Gastrocnemius medialis (tissue), 4 donors: ENCODE results near the gene BCAN. TPM values are rescaled to one million over a fixed set of nuclear protein-coding genes. Genes with fewer than 3 reads are reported as not detected.

Experiments used
- ATAC-seq, 2 donors: fragments of 150-250 bp; one replicate each; pipeline ENCODE4 v1.9.1; 2016
- DNase-seq, 2 donors: peaks; one replicate each; pipeline ENCODE4 v3.0.0-alpha.2; 2019
- H3K27ac ChIP-seq, 4 donors: fragments of 200-600 bp; sonication (generic); 1 replicate in 1 of 4; 2 replicates in 3 of 4; pipeline ENCODE4 v1.5.1; 2016 to 2018; ENCODE audit warnings: mild to moderate bottlenecking in 2 of 4, moderate library complexity in 1 of 4
- H3K27me3 ChIP-seq, 3 donors: fragments of 200-600 bp; sonication (generic) in 2 of 3; 1 replicate in 1 of 3; 2 replicates in 2 of 3; pipeline versions ENCODE4 v1.5.1 to v1.6.0; 2016 to 2019; ENCODE audit warnings: mild to moderate bottlenecking in 1 of 3, moderate library complexity in 1 of 3
- H3K36me3 ChIP-seq, 2 donors: fragments of 200-600 bp; sonication (generic) in 1 of 2; one replicate each; pipeline ENCODE4 v1.5.1; 2017 to 2018
- H3K4me1 ChIP-seq, 2 donors: fragments of 200-600 bp; sonication (generic) in 1 of 2; one replicate each; pipeline ENCODE4 v1.5.1; 2016 to 2017; ENCODE audit warnings: mild to moderate bottlenecking in 2 of 2
- H3K4me3 ChIP-seq, 4 donors: fragments of 200-600 bp; sonication (generic) in 3 of 4; 1 replicate in 1 of 4; 2 replicates in 3 of 4; pipeline ENCODE4 v1.5.1; 2016 to 2019; ENCODE audit warnings: mild to moderate bottlenecking in 2 of 4
- H3K9me3 ChIP-seq, 3 donors: fragments of 200-600 bp; sonication (generic) in 2 of 3; 1 replicate in 1 of 3; 2 replicates in 2 of 3; pipeline ENCODE4 v1.5.1; 2016 to 2019
- CTCF ChIP-seq, 5 experiments: fragments of 450-650 bp in 3 of 5; fragments of 200-600 bp in 2 of 5; sonication (generic) in 2 of 5; IDR thresholded peaks in 4 of 5; conservative IDR thresholded peaks in 1 of 5; 1 replicate in 4 of 5; 2 replicates in 1 of 5; pipeline ENCODE4 v1.5.1; 2016 to 2019; ENCODE audit warnings: antibody characterized with exemption in 5 of 5, mild to moderate bottlenecking in 3 of 5, moderate library complexity in 3 of 5
- POLR2A ChIP-seq, 2 donors: fragments of 450-650 bp; IDR thresholded peaks; one replicate each; pipeline ENCODE4 v1.6.1; 2017; ENCODE audit warnings: antibody characterized with exemption in 2 of 2, mild to moderate bottlenecking in 2 of 2, moderate library complexity in 2 of 2
- in situ Hi-C, 4 donors: fragments of 200-750 bp; cut with MboI; loops; one replicate each; pipeline versions ENCODE4 v1.15.0 to v1.8.0; 2017; ENCODE audit warnings: low sequenced_read_pairs in 4 of 4
- intact Hi-C: fragments of 100-400 bp; cut with DNase I; formaldehyde crosslinking; loops from one replicate; pipeline ENCODE4 v1.15.1; 2023; ENCODE audit warnings: low total_unique reads
- total RNA-seq, 4 donors: library from RNA; depleted of rRNA; stranded (reverse); fragments of >200 nt; gene quantifications; one replicate each; pipeline versions ENCODE4 v1.1.0 to v1.2.3, GENCODE V29; 2016

Gene BCAN
- total RNA-seq, 4 donors from 2014 or later, result 0.26 to 0.29 TPM; not detected in 2

- H3K4me3 ChIP-seq, result peak overlapping the region in 3 of 4 donors; percentile 31 to 36 (median 32)
- H3K9me3 ChIP-seq, result no peaks in the 10 kb centered on the region
- no peaks in the 10 kb centered on the region for H3K36me3 ChIP-seq
- ATAC-seq, result no peak
- H3K27me3 ChIP-seq, result peaks cover 0 to 2% (median 0%) of the 10 kb centered on the region in 3 donors
- TF ChIP-seq POLR2A (IDR thresholded peaks at IDR 0.05) (no peak), CTCF (IDR thresholded peaks at IDR 0.05 in 4 of 5, conservative IDR thresholded peaks at IDR 0.05 in 1 of 5) (no peak)
- in situ Hi-C loops, result loop anchor here in 2 of 4 donors (5.0 to 25.0 kb wide), 3 partner anchors 37 to 197 kb away; partner anchors contain the start of genes INSRR (in 1 of the 2), ISG20L2 (in 1 of the 2), METTL25B (in 1 of the 2) and NTRK1 (in 1 of the 2)
- no peak for DNase-seq
- intact Hi-C loops, result loop anchor here (1.0 kb wide), 2 partner anchors 15 to 35 kb away; partner anchors contain the start of gene CRABP2
- peak overlapping the region in 2 of 4 donors; percentile 64 for H3K27ac ChIP-seq
- H3K4me1 ChIP-seq, result peaks cover 9 to 13% of the 10 kb centered on the region in 2 donors
Measured at GRCh38 chr1:156689953-156690674, 48.2 kb downstream of the BCAN start.

- DNase-seq (no peak), ATAC-seq (no peak)
- TF ChIP-seq CTCF (IDR thresholded peaks at IDR 0.05 in 4 of 5, conservative IDR thresholded peaks at IDR 0.05 in 1 of 5) (no peak), POLR2A (IDR thresholded peaks at IDR 0.05) (no peak)
- Histone ChIP-seq H3K4me1 (peaks cover 9 to 13% of the 10 kb centered on the region in 2 donors), H3K27ac (no peak overlapping the region), H3K27me3 (peaks cover 0 to 2% (median 0%) of the 10 kb centered on the region in 3 donors), H3K4me3 (no peak overlapping the region), H3K36me3 (no peaks in the 10 kb centered on the region), H3K9me3 (no peaks in the 10 kb centered on the region)
- in situ Hi-C loops (loop anchor here in 2 of 4 donors (25.0 kb wide), 2 partner anchors 172 to 197 kb away; partner anchors contain the start of genes INSRR (in 1 of the 2), NTRK1 (in 1 of the 2) and PEAR1 (in 1 of the 2)), intact Hi-C loops (no loop called here)
Measured at GRCh38 chr1:156690675-156691036, 48.7 kb downstream of the BCAN start.

- ATAC-seq (no peak), DNase-seq (no peak)
- no peak for TF ChIP-seq POLR2A (IDR thresholded peaks at IDR 0.05)
- no peak for TF ChIP-seq CTCF (IDR thresholded peaks at IDR 0.05 in 4 of 5, conservative IDR thresholded peaks at IDR 0.05 in 1 of 5)
- Histone ChIP-seq H3K27me3 (peaks cover 0 to 2% (median 0%) of the 10 kb centered on the region in 3 donors), H3K36me3 (no peaks in the 10 kb centered on the region), H3K4me3 (no peak overlapping the region), H3K9me3 (no peaks in the 10 kb centered on the region), H3K4me1 (peaks cover 9 to 13% of the 10 kb centered on the region in 2 donors), H3K27ac (no peak overlapping the region)
- in situ Hi-C loops (loop anchor here in 2 of 4 donors (25.0 kb wide), 2 partner anchors 171 to 196 kb away; partner anchors contain the start of genes INSRR (in 1 of the 2), NTRK1 (in 1 of the 2) and PEAR1 (in 1 of the 2)), intact Hi-C loops (no loop called here)
Measured at GRCh38 chr1:156691191-156691590, 49.3 kb downstream of the BCAN start.

GRCh38 chr1:156691665-156692440 is 49.9 kb downstream of the BCAN start:
- ATAC-seq, result no peak
- no peaks in the 10 kb centered on the region for H3K9me3 ChIP-seq
- no peak for TF ChIP-seq POLR2A (IDR thresholded peaks at IDR 0.05)
- no peak for TF ChIP-seq CTCF (IDR thresholded peaks at IDR 0.05 in 4 of 5, conservative IDR thresholded peaks at IDR 0.05 in 1 of 5)
- in situ Hi-C loops, result loop anchor here in 2 of 4 donors (25.0 kb wide), 2 partner anchors 170 to 195 kb away; partner anchors contain the start of genes INSRR (in 1 of the 2), NTRK1 (in 1 of the 2) and PEAR1 (in 1 of the 2)
- no peak for DNase-seq
- H3K27ac ChIP-seq, result no peak overlapping the region
- no peak overlapping the region for H3K4me3 ChIP-seq
- no peaks in the 10 kb centered on the region for H3K36me3 ChIP-seq
- intact Hi-C loops, result no loop called here
- peaks cover 0 to 2% (median 0%) of the 10 kb centered on the region in 3 donors for H3K27me3 ChIP-seq
- H3K4me1 ChIP-seq, result peaks cover 9 to 13% of the 10 kb centered on the region in 2 donors
